Lung (tissue), 12 donors: ENCODE data around the gene ROBO1. TPM values are rescaled to one million over a fixed set of nuclear protein-coding genes. Genes with fewer than 3 reads are reported as not detected.

ENCODE experiments used
- ATAC-seq: fragments of 200-7000 bp; cut with Tn5 transposase; one replicate; pipeline ENCODE4 v1.9.1; 2020; ENCODE audit warnings: moderate number of reproducible peaks; ENCODE audit not compliant: insufficient read depth, low FRiP score
- DNase-seq, 3 donors: peaks; one replicate each; pipeline ENCODE4 v3.0.0-alpha.2; 2013 to 2017
- H3K27ac ChIP-seq, 2 donors: one replicate each; pipeline ENCODE4 v1.5.1; 2013; ENCODE audit warnings: mild to moderate bottlenecking in 2 of 2, moderate library complexity in 2 of 2, control low read depth in 1 of 2, inconsistent platforms in 1 of 2, low read depth in 1 of 2, low read length in 1 of 2
- H3K27me3 ChIP-seq, 3 donors: one replicate each; pipeline ENCODE4 v1.5.1; 2013; ENCODE audit warnings: low read length in 2 of 3; ENCODE audit not compliant: control insufficient read depth in 3 of 3, insufficient read depth in 3 of 3
- H3K36me3 ChIP-seq, 4 donors: one replicate each; pipeline ENCODE4 v1.5.1; 2013; ENCODE audit warnings: low read length in 4 of 4, mild to moderate bottlenecking in 1 of 4, moderate library complexity in 1 of 4; ENCODE audit not compliant: control insufficient read depth in 4 of 4, insufficient read depth in 4 of 4
- H3K4me1 ChIP-seq, 5 donors: one replicate each; pipeline ENCODE4 v1.5.1; 2013; ENCODE audit warnings: low read length in 5 of 5, mild to moderate bottlenecking in 2 of 5, moderate library complexity in 1 of 5; ENCODE audit not compliant: control insufficient read depth in 5 of 5, insufficient read depth in 5 of 5
- H3K4me3 ChIP-seq: one replicate; pipeline ENCODE4 v1.5.1; 2013; ENCODE audit warnings: mild to moderate bottlenecking, control low read depth, moderate library complexity
- H3K9ac ChIP-seq, 2 donors: one replicate each; pipeline ENCODE4 v1.5.1; 2013; ENCODE audit warnings: low read length in 2 of 2, control low read depth in 1 of 2; ENCODE audit not compliant: insufficient read depth in 1 of 2
- H3K9me3 ChIP-seq, 4 donors: one replicate each; pipeline ENCODE4 v1.5.1; 2013; ENCODE audit warnings: low read length in 3 of 4, mild to moderate bottlenecking in 1 of 4, moderate library complexity in 1 of 4; ENCODE audit not compliant: control insufficient read depth in 4 of 4, insufficient read depth in 3 of 4
- CTCF ChIP-seq: IDR thresholded peaks from 2 replicates; pipeline ENCODE4 v1.5.1; 2012; ENCODE audit warnings: mild to moderate bottlenecking; ENCODE audit errors: control extremely low read depth, extremely low read depth
- WGBS, 2 donors: extraction: QIAGEN DNeasy Blood & Tissue Kit; methylation state at CpG; one replicate each; pipeline ENCODE4 v1.1.7; 2013; 5-methylcytosine and 5-hydroxymethylcytosine counted together
- polyA plus RNA-seq, 2 donors: library from polyadenylated mRNA; stranded (reverse); fragments of 200-250 nt; gene quantifications; one replicate each; pipeline ENCODE4 v1.2.1, GENCODE V29; 2013
- total RNA-seq, 2 donors: library from RNA; depleted of rRNA in 1 of 2; stranded (reverse); fragments of >200 nt in 1 of 2; gene quantifications; one replicate each; pipeline ENCODE4 v1.2.1, GENCODE V29; 2014 to 2021
- donor health status: control.
- donor health status: control.
- donor health status: Bipolar disorder and iron deficiency.
- donor health status: healthy.
- donor health status: DM: yes; HTN: yes; CAD: no.

ROBO1 gene
- total and polyA plus RNA-seq, 4 donors, result 2.6 to 72.6 (median 15.7) TPM

- ATAC-seq (no peak), DNase-seq (no peak)
- H3K36me3 ChIP-seq, result no peaks in the 10 kb centered on the region
- H3K27ac ChIP-seq, result no peak overlapping the region
- H3K4me3 ChIP-seq, result no peak overlapping the region
- no peaks in the 10 kb centered on the region for H3K9me3 ChIP-seq
- 72 to 76% methylated on average over 5 of the region's 5 CpGs for WGBS, 2 donors
- no peak overlapping the region for H3K9ac ChIP-seq
- no peak for TF ChIP-seq CTCF
- H3K4me1 ChIP-seq, result no peaks in the 10 kb centered on the region
- H3K27me3 ChIP-seq, result no peaks in the 10 kb centered on the region
Measured at GRCh38 chr3:79202471-79203143, 565.2 kb downstream of the ROBO1 start.

GRCh38 chr3:79200456-79200855, 567.3 kb downstream of the ROBO1 start:
- H3K27ac ChIP-seq, result no peak overlapping the region
- no peaks in the 10 kb centered on the region for H3K36me3 ChIP-seq
- no peak for TF ChIP-seq CTCF
- H3K9ac ChIP-seq, result no peak overlapping the region
- 55 to 63% methylated on average over 1 of the region's 1 CpG for WGBS, 2 donors
- no peak overlapping the region for H3K4me3 ChIP-seq
- no peaks in the 10 kb centered on the region for H3K9me3 ChIP-seq
- ATAC-seq (no peak), DNase-seq (peak in 1 of 3 donors; percentile 31)
- no peaks in the 10 kb centered on the region for H3K27me3 ChIP-seq
- no peaks in the 10 kb centered on the region for H3K4me1 ChIP-seq

- Histone ChIP-seq H3K36me3 (no peaks in the 10 kb centered on the region), H3K27ac (no peak overlapping the region), H3K9me3 (no peaks in the 10 kb centered on the region), H3K4me1 (no peaks in the 10 kb centered on the region), H3K27me3 (no peaks in the 10 kb centered on the region), H3K4me3 (no peak overlapping the region), H3K9ac (no peak overlapping the region)
- ATAC-seq (no peak), DNase-seq (no peak)
- 74% methylated on average over 1 of the region's 1 CpG for WGBS, 2 donors
- no peak for TF ChIP-seq CTCF
Measured at GRCh38 chr3:79199966-79200365, 567.8 kb downstream of the ROBO1 start.

GRCh38 chr3:79187426-79187825, 580.4 kb downstream of the ROBO1 start:
- no peak for ATAC-seq
- DNase-seq, result no peak
- no peak overlapping the region for H3K27ac ChIP-seq
- H3K9ac ChIP-seq, result no peak overlapping the region
- no peaks in the 10 kb centered on the region for H3K9me3 ChIP-seq
- 71 to 77% methylated on average over 5 of the region's 5 CpGs for WGBS, 2 donors
- no peaks in the 10 kb centered on the region for H3K36me3 ChIP-seq
- H3K4me3 ChIP-seq, result no peak overlapping the region
- peaks cover 0 to 9% (median 0%) of the 10 kb centered on the region in 5 donors for H3K4me1 ChIP-seq
- no peaks in the 10 kb centered on the region for H3K27me3 ChIP-seq
- TF ChIP-seq CTCF, result no peak
